SK-N-SH treated with all-trans-retinoic acid at 6 μM for 48 hours (cell line): ENCODE measurements around the gene CHSY1.
"Not testable (repeated sequence)": the region's sequence is repeated elsewhere in the genome, so short reads cannot be mapped to it uniquely, and the experiment has no call there.

Experiments
- RARB ChIP-seq: fragments of 250-450 bp; sonication (Bioruptor Pico); IDR thresholded peaks from 2 replicates; pipeline ENCODE4 v1.8.0; 2021; ENCODE audit warnings: mild to moderate bottlenecking, moderate library complexity
- ZNF565 ChIP-seq: fragments of 450-650 bp; formaldehyde crosslinking; conservative IDR thresholded peaks from 2 replicates; pipeline ENCODE4 v1.5.0; 2020; ENCODE audit warnings: low read depth, mild to moderate bottlenecking, moderate library complexity
- TF ChIP-seq, protein P1 (sequence below): fragments of 250-450 bp; sonication (Bioruptor Pico); IDR thresholded peaks from 2 replicates; pipeline ENCODE4 v1.5.1; 2020; ENCODE audit warnings: low read depth, mild to moderate bottlenecking, moderate library complexity

DNA sequence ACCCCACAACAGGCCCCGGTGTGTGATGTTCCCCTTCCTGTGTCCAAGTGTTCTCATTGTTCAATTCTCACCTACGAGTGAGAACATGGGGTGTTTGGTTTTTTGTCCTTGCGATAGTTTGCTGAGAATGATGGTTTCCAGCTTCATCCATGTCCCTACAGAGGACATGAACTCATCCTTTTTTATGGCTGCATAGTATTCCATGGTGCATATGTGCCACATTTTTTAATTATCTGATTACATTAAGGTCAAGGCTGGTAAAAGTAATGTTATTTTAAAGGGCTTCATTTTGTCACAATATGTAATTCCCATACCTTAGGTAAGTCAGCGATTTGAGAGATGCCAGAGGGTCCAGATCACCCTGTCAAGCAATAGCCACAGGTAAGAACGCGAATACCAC, 35.5 kb upstream of the CHSY1 start:
- not testable (repeated sequence) for TF ChIP-seq ZNF565, RARB
- TF ChIP-seq, protein P1, sequence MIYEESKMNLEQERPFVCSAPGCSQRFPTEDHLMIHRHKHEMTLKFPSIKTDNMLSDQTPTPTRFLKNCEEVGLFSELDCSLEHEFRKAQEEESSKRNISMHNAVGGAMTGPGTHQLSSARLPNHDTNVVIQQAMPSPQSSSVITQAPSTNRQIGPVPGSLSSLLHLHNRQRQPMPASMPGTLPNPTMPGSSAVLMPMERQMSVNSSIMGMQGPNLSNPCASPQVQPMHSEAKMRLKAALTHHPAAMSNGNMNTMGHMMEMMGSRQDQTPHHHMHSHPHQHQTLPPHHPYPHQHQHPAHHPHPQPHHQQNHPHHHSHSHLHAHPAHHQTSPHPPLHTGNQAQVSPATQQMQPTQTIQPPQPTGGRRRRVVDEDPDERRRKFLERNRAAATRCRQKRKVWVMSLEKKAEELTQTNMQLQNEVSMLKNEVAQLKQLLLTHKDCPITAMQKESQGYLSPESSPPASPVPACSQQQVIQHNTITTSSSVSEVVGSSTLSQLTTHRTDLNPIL (CRISPR knock-in tag): not testable (repeated sequence)
